Measurements from ENCODE around the gene OBSL1. TPM values are rescaled to one million over a fixed set of nuclear protein-coding genes. Genes with fewer than 3 reads are reported as not detected.

The OBSL1 gene
- total RNA-seq, 2 donors from 2014 or later: 88.7 to 151 TPM

GRCh38 chr2:219556413-219556812, 14.9 kb downstream of the OBSL1 start:
- Histone ChIP-seq H3K4me3 (no peak overlapping the region), H3K27ac (no peak overlapping the region), H3K9me3 (no peaks in the 10 kb centered on the region), H3K36me3 (peaks cover 5% of the 10 kb centered on the region), H3K4me1 (ENCODE audit: control insufficient read depth in 1 of 2, low read depth in 2 of 2) (peaks cover 10 to 16% of the 10 kb centered on the region in 2 donors), H3K27me3 (replicated peaks; ENCODE audit: insufficient read depth) (no peaks in the 10 kb centered on the region)
- DNase-seq (ENCODE audit: low spot score): no peak
- TF ChIP-seq CTCF (IDR thresholded peaks at IDR 0.05): no peak
- no peak for ATAC-seq (ENCODE audit: insufficient number of reproducible peaks, low FRiP score, low read depth)

GRCh38 chr2:219555956-219556355, 15.4 kb downstream of the OBSL1 start:
- DNase-seq (ENCODE audit: low spot score): no peak
- Histone ChIP-seq H3K4me1 (ENCODE audit: control insufficient read depth in 1 of 2, low read depth in 2 of 2) (peaks cover 10 to 18% of the 10 kb centered on the region in 2 donors), H3K9me3 (no peaks in the 10 kb centered on the region), H3K4me3 (no peak overlapping the region), H3K27ac (no peak overlapping the region), H3K27me3 (replicated peaks; ENCODE audit: insufficient read depth) (no peaks in the 10 kb centered on the region), H3K36me3 (peaks cover 5% of the 10 kb centered on the region)
- TF ChIP-seq CTCF (IDR thresholded peaks at IDR 0.05): no peak
- ATAC-seq (ENCODE audit: insufficient number of reproducible peaks, low FRiP score, low read depth): no peak

GRCh38 chr2:219554350-219554749, 17.0 kb downstream of the OBSL1 start:
- Histone ChIP-seq H3K27me3 (replicated peaks; ENCODE audit: insufficient read depth) (no peaks in the 10 kb centered on the region), H3K9me3 (no peaks in the 10 kb centered on the region), H3K36me3 (peaks cover 5% of the 10 kb centered on the region), H3K4me1 (ENCODE audit: control insufficient read depth in 1 of 2, low read depth in 2 of 2) (peaks cover 10 to 18% of the 10 kb centered on the region in 2 donors), H3K27ac (no peak overlapping the region), H3K4me3 (no peak overlapping the region)
- DNase-seq (ENCODE audit: low spot score) (no peak), ATAC-seq (ENCODE audit: insufficient number of reproducible peaks, low FRiP score, low read depth) (no peak)
- no peak for TF ChIP-seq CTCF (IDR thresholded peaks at IDR 0.05)

GRCh38 chr2:219553463-219553963, 17.8 kb downstream of the OBSL1 start:
- DNase-seq (ENCODE audit: low spot score) (no peak), ATAC-seq (ENCODE audit: insufficient number of reproducible peaks, low FRiP score, low read depth) (no peak)
- Histone ChIP-seq H3K4me1 (ENCODE audit: control insufficient read depth in 1 of 2, low read depth in 2 of 2) (peaks cover 10 to 18% of the 10 kb centered on the region in 2 donors), H3K4me3 (no peak overlapping the region), H3K27me3 (replicated peaks; ENCODE audit: insufficient read depth) (no peaks in the 10 kb centered on the region), H3K27ac (no peak overlapping the region), H3K9me3 (no peaks in the 10 kb centered on the region), H3K36me3 (peaks cover 5% of the 10 kb centered on the region)
- no peak for TF ChIP-seq CTCF (IDR thresholded peaks at IDR 0.05)

GRCh38 chr2:219553168-219553417, 18.2 kb downstream of the OBSL1 start:
- peak overlapping the region; percentile 75 for H3K4me3 ChIP-seq

More at GRCh38 chr2:219553168-219553417, 18.2 kb downstream of the OBSL1 start:
- TF ChIP-seq CTCF (IDR thresholded peaks at IDR 0.05): no peak
- H3K27ac ChIP-seq: no peak overlapping the region
- H3K27me3 ChIP-seq (replicated peaks; ENCODE audit: insufficient read depth): no peaks in the 10 kb centered on the region
- ATAC-seq (ENCODE audit: insufficient number of reproducible peaks, low FRiP score, low read depth) (no peak), DNase-seq (ENCODE audit: low spot score) (no peak)
- peaks cover 10 to 18% of the 10 kb centered on the region in 2 donors for H3K4me1 ChIP-seq (ENCODE audit: control insufficient read depth in 1 of 2, low read depth in 2 of 2)
- H3K36me3 ChIP-seq: peaks cover 5% of the 10 kb centered on the region
- H3K9me3 ChIP-seq: no peaks in the 10 kb centered on the region
